A549 (cell line): ENCODE results near the gene ILDR1.

ENCODE experiments used
- BCL3 ChIP-seq: fragments of >200 bp; sonication (Bioruptor Twin); formaldehyde crosslinking; IDR thresholded peaks from 3 replicates; pipeline ENCODE4 v1.6.1; 2016
- BHLHE40 ChIP-seq: IDR thresholded peaks from 2 replicates; pipeline ENCODE4 v1.6.1; 2012; ENCODE audit warnings: low read depth, low read length, inconsistent platforms
- CEBPB ChIP-seq, 2 experiments: fragments of >200 bp in 1 of 2; sonication (Bioruptor Twin) in 1 of 2; formaldehyde crosslinking in 1 of 2; IDR thresholded peaks; 2 replicates each; pipeline ENCODE4 v1.6.1; 2012 to 2016
- CHD2 ChIP-seq: fragments of 150-350 bp; IDR thresholded peaks from 2 replicates; pipeline ENCODE4 v1.6.1; 2014; ENCODE audit warnings: low read length; ENCODE audit not compliant: partially characterized antibody
- CTCF ChIP-seq: fragments of >200 bp; sonication (Bioruptor Twin); formaldehyde crosslinking; IDR thresholded peaks from 3 replicates; pipeline ENCODE4 v1.5.1; 2016
- JUNB ChIP-seq: fragments of >200 bp; sonication (Bioruptor Twin); formaldehyde crosslinking; IDR thresholded peaks from 2 replicates; pipeline ENCODE4 v1.6.1; 2016
- MAX ChIP-seq: IDR thresholded peaks from 2 replicates; pipeline ENCODE4 v1.6.1; 2012
- MAZ ChIP-seq: fragments of 150-350 bp; IDR thresholded peaks from 2 replicates; pipeline ENCODE4 v1.6.1; 2014; ENCODE audit warnings: antibody characterized with exemption, low read depth, low read length, borderline replicate concordance
- POLR2A ChIP-seq: IDR thresholded peaks from 2 replicates; pipeline ENCODE4 v1.6.1; 2012; ENCODE audit warnings: mild to moderate bottlenecking, low read length
- POLR2AphosphoS2 ChIP-seq: conservative IDR thresholded peaks from 2 replicates; pipeline ENCODE4 v1.6.1; 2012; ENCODE audit warnings: low read length, improper control_type of control experiment, inconsistent platforms
- REST ChIP-seq: fragments of 200-600 bp; sonication (generic); IDR thresholded peaks from 2 replicates; pipeline ENCODE4 v1.6.1; 2016; ENCODE audit warnings: antibody characterized with exemption, mild to moderate bottlenecking, moderate library complexity
- RFX5 ChIP-seq: fragments of 450-650 bp; IDR thresholded peaks from 2 replicates; pipeline ENCODE4 v1.7.1; 2014; ENCODE audit warnings: antibody characterized with exemption, mild to moderate bottlenecking, moderate library complexity
- SMC3 ChIP-seq: fragments of >200 bp; sonication (Bioruptor Twin); formaldehyde crosslinking; IDR thresholded peaks from 3 replicates; pipeline ENCODE4 v1.6.1; 2018; ENCODE audit warnings: inconsistent platforms
- ZNF302 ChIP-seq: fragments of 250-450 bp; sonication (Bioruptor Pico); IDR thresholded peaks from 2 replicates; pipeline ENCODE4 v1.9.0; 2021; ENCODE audit warnings: inconsistent platforms, mild to moderate bottlenecking, moderate library complexity

GRCh38 chr3:122002611-122003010 lies 19.4 kb downstream of the ILDR1 start:
- no peak for TF ChIP-seq RFX5
- no peak for TF ChIP-seq POLR2AphosphoS2
- TF ChIP-seq CTCF: no peak
- no peak for TF ChIP-seq CEBPB (IDR thresholded peaks at IDR 0.05)
- TF ChIP-seq BCL3: no peak
- no peak for TF ChIP-seq CHD2
- no peak for TF ChIP-seq POLR2A
- no peak for TF ChIP-seq SMC3
- TF ChIP-seq MAX: no peak
- no peak for TF ChIP-seq BHLHE40
- no peak for TF ChIP-seq MAZ
- TF ChIP-seq ZNF302 (CRISPR knock-in tag): no peak
- TF ChIP-seq REST: no peak
- TF ChIP-seq JUNB: no peak
